Activated CD4-positive, CD25-positive, alpha-beta regulatory T cell treated with anti-CD3 and anti-CD28 coated beads, Interleukin-2, amount 50 U/mL, for 72 hours (primary cell): ENCODE results near the gene HSCB.
A peak's percentile ranks its signal among the peaks of the same experiment; 100 is the strongest.
"Not testable (repeated sequence)": the region's sequence is repeated elsewhere in the genome, so short reads cannot be mapped to it uniquely, and the experiment has no call there.

Experiments
- DNase-seq: peaks from one replicate; pipeline ENCODE4 v3.0.0; 2021

Gene HSCB

GRCh38 chr22:28741200-28741784 is 547 bp upstream of the HSCB start:
- DNase-seq = no peak

GRCh38 chr22:28742562-28742962 is 723 bp downstream of the HSCB start:
- DNase-seq = no peak

- no peak for DNase-seq
Measured at GRCh38 chr22:28743852-28744251, 2.0 kb downstream of the HSCB start.

- DNase-seq = no peak
Measured at GRCh38 chr22:28750471-28750881, 8.6 kb downstream of the HSCB start.

GRCh38 chr22:28754512-28754911 is 12.7 kb downstream of the HSCB start:
- not testable (repeated sequence) for DNase-seq

GRCh38 chr22:28759861-28760560 is 18.2 kb downstream of the HSCB start:
- DNase-seq = no peak

GRCh38 chr22:28761449-28761755 is 19.6 kb downstream of the HSCB start:
- DNase-seq = no peak

GRCh38 chr22:28762000-28762399 is 20.2 kb downstream of the HSCB start:
- not testable (repeated sequence) for DNase-seq

GRCh38 chr22:28766628-28767027 is 24.8 kb downstream of the HSCB start:
- DNase-seq = no peak

- no peak for DNase-seq
Measured at GRCh38 chr22:28768701-28769393, 27.0 kb downstream of the HSCB start.

GRCh38 chr22:28769394-28770085 is 27.7 kb downstream of the HSCB start:
- no peak for DNase-seq

- no peak for DNase-seq
Measured at GRCh38 chr22:28771195-28771791, 29.5 kb downstream of the HSCB start.

- peak; percentile 90 for DNase-seq
Measured at GRCh38 chr22:28772633-28773460, 31.0 kb downstream of the HSCB start, which contains the start of gene CCDC117. Gene CCDC117 (plus strand): TSS chr22:28772695. CDS start chr22:28772850, 155 bp downstream.

GRCh38 chr22:28773461-28773867 is 31.6 kb downstream of the HSCB start:
- no peak for DNase-seq

- DNase-seq = no peak
Measured at GRCh38 chr22:28774378-28774777, 32.5 kb downstream of the HSCB start.

GRCh38 chr22:28779833-28780232 is 38.0 kb downstream of the HSCB start:
- no peak for DNase-seq

- no peak for DNase-seq
Measured at GRCh38 chr22:28780296-28780695, 38.5 kb downstream of the HSCB start.

GRCh38 chr22:28783786-28784671 is 42.2 kb downstream of the HSCB start:
- no peak for DNase-seq

GRCh38 chr22:28788601-28789000 is 46.8 kb downstream of the HSCB start:
- DNase-seq = no peak

GRCh38 chr22:28791124-28791523 is 49.3 kb downstream of the HSCB start:
- no peak for DNase-seq

GRCh38 chr22:28791841-28792490 is 50.1 kb downstream of the HSCB start:
- no peak for DNase-seq
